Measurements from ENCODE around the gene YY1AP1. TPM values are rescaled to one million over a fixed set of nuclear protein-coding genes. Genes with fewer than 3 reads are reported as not detected.
"Not testable (repeated sequence)": the region's sequence is repeated elsewhere in the genome, so short reads cannot be mapped to it uniquely, and the experiment has no call there.

YY1AP1 gene
- total and polyA plus RNA-seq, 10 donors, result 21.9 to 145 (median 81.7) TPM

DNA sequence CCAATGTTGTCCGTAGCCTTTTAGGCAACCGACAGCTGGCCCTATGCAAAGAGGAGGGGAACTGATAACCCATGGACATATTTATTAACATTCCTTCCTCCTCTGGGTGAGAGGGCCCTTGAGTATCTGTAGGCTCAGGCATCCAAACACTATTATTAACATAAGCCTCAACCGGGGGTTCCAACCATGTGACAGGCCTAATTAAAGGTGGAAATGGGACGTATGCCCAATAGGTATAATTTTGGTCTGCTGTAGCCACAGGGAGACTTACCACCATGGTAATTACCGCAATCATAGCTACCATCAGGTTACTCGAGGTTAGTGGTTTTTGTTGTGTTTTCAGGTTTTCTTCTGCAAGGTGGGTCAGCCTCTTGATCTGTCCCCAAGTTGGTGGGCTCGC, 5.6 kb upstream of the YY1AP1 start:
- H3K36me3 ChIP-seq, result peaks cover 0 to 29% (median 9%) of the 10 kb centered on the region in 6 donors
- H3K27ac ChIP-seq, result no peak overlapping the region
- DNase-seq, result no peak
- intact Hi-C loops (cut with DNase I; ENCODE audit: low total_unique reads), result no loop called here
- H3K4me3 ChIP-seq, result no peak overlapping the region
- WGBS, 5 donors, result 89 to 92% (median 89%) methylated on average over 7 of the region's 7 CpGs
- no peaks in the 10 kb centered on the region for H3K27me3 ChIP-seq (replicated peaks in 1 of 7)
- H3K4me1 ChIP-seq, result peaks cover 4 to 76% (median 36%) of the 10 kb centered on the region in 6 donors
- H3K9me3 ChIP-seq, result peaks cover 0 to 6% (median 0%) of the 10 kb centered on the region in 8 donors
- TF ChIP-seq POLR2AphosphoS5 (IDR thresholded peaks at IDR 0.05) (no peak), POLR2A (IDR thresholded peaks at IDR 0.05) (no peak)
- TF ChIP-seq, protein P1, sequence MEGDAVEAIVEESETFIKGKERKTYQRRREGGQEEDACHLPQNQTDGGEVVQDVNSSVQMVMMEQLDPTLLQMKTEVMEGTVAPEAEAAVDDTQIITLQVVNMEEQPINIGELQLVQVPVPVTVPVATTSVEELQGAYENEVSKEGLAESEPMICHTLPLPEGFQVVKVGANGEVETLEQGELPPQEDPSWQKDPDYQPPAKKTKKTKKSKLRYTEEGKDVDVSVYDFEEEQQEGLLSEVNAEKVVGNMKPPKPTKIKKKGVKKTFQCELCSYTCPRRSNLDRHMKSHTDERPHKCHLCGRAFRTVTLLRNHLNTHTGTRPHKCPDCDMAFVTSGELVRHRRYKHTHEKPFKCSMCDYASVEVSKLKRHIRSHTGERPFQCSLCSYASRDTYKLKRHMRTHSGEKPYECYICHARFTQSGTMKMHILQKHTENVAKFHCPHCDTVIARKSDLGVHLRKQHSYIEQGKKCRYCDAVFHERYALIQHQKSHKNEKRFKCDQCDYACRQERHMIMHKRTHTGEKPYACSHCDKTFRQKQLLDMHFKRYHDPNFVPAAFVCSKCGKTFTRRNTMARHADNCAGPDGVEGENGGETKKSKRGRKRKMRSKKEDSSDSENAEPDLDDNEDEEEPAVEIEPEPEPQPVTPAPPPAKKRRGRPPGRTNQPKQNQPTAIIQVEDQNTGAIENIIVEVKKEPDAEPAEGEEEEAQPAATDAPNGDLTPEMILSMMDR (IDR thresholded peaks at IDR 0.05 in 8 of 11, conservative IDR thresholded peaks at IDR 0.05 in 3 of 11), result no peak

DNA sequence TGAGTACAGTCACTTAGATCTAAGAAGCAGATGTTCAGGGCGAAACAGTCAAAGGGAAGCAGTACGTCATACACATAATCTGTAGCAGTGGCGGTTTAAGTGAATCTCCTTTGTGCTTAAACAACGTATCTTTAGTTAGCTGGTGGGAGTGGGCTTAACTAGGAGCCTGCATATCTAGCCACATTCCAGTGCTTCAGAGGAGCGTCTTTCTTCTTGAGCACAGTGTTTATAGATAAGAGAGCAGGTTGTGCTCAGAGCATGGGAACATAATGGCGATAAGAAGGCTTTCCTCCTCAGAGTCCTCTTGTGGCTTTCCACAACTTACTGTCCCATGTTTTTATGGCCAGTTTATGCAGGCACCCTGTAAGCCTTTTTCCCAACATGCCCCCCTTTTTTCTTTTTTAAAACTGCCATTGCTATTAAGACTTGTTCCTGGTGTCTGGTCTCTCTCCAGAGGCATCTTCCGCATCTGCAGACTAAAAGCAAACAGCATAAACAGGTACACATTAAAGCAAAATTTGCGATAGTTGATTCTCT, 3.5 kb upstream of the YY1AP1 start:
- Histone ChIP-seq H3K27ac (no peak overlapping the region), H3K4me3 (no peak overlapping the region), H3K36me3 (peaks cover 0 to 29% (median 9%) of the 10 kb centered on the region in 6 donors), H3K27me3 (replicated peaks in 1 of 7) (no peaks in the 10 kb centered on the region), H3K4me1 (peaks cover 4 to 76% (median 36%) of the 10 kb centered on the region in 6 donors), H3K9me3 (peaks cover 0 to 6% (median 0%) of the 10 kb centered on the region in 8 donors)
- TF ChIP-seq, protein P1 (IDR thresholded peaks at IDR 0.05 in 8 of 11, conservative IDR thresholded peaks at IDR 0.05 in 3 of 11), result no peak
- no peak for TF ChIP-seq POLR2A (IDR thresholded peaks at IDR 0.05)
- TF ChIP-seq POLR2AphosphoS5 (IDR thresholded peaks at IDR 0.05), result no peak
- no peak for DNase-seq
- intact Hi-C loops (cut with DNase I; ENCODE audit: low total_unique reads), result no loop called here
- 91 to 98% (median 98%) methylated on average over 8 of the region's 8 CpGs for WGBS, 5 donors

DNA sequence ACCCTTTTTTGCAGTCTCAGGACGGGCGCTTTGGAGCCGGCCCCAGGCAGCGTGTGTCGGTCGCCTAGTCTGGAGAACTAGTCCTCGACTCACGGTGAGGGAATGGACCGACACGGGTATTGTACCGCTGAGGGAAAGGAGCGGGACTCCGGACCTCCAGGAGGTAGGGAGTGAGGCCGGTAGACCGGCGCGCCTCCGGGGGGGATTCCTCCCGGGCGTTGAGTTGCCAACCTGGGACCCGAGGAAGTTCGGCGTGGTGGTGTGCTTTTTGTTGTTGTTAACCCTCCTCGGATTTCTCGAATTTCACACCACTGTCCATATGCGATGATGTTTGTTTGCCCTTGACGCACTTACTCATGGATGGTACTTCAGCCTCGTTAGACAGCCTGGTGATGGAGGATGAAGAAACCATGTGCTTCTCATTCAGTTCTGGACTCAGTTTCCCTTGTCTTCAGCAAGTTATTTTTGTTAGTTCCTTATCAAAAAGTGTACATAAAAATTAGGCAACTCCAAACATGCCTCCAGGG, 570 bp upstream of the YY1AP1 start, which contains the start of gene DAP3:
DAP3 (plus strand) TSS at position 11 of the 527 bp plus-strand sequence. CDS start 20,689 bp downstream, outside the sequence.
- 0 to 1% (median 0%) methylated on average over 10 to 28 of the region's 28 CpGs for WGBS, 5 donors
- not testable (repeated sequence) for DNase-seq
- H3K36me3 ChIP-seq, result peaks cover 0 to 34% (median 9%) of the 10 kb centered on the region in 6 donors

DNA sequence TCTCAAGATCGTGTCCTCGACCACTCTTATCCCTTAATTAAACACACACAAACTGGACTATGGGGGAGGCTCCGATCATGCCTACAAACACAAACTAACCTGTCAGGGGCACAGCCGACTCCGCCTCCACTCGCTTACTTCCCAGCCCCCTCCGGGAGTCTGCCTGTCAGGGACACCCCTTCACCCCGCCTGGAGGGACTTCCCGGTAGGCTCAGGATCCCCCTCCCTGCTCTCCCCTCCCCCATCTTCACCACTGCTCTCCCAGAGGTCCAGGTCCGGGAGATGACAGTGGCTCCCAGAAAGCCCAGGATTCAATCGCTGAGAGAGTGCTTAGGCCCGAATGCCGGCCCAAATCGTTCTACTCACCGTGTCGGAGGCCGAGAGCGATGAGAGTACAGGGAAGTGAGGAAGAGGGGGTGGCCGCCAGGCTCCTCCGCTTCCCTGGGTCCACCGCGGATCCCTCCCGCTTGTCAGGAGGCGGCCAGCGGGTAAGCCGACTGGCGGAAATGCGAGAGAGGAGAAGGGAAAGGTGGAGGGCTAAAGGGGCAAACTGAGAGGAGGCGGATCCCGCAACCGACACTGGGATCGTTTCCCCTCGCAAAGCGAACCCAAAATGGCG, 760 bp downstream of the YY1AP1 start:
- H3K36me3 ChIP-seq, result peaks cover 0 to 34% (median 8%) of the 10 kb centered on the region in 6 donors
- DNase-seq; H3K27me3 ChIP-seq (replicated peaks in 1 of 7); intact Hi-C loops (cut with DNase I; ENCODE audit: low total_unique reads); H3K9me3 ChIP-seq: not testable (repeated sequence)
- peaks cover 14 to 77% (median 59%) of the 10 kb centered on the region in 6 donors for H3K4me1 ChIP-seq
- H3K27ac ChIP-seq, result peak overlapping the region; percentile 94 to 100 (median 98)
- H3K4me3 ChIP-seq, result peak overlapping the region; percentile 72 to 100 (median 94)
- WGBS, 5 donors, result 0 to 1% (median 0%) methylated on average over 25 to 28 of the region's 35 CpGs

More for the DNA sequence above, 570 bp upstream of the YY1AP1 start, which contains the start of gene DAP3:
- Histone ChIP-seq H3K4me1 (peaks cover 13 to 77% (median 54%) of the 10 kb centered on the region in 6 donors), H3K27ac (peak within 1 kb of the TSS; percentile 94 to 100 (median 98)), H3K4me3 (peak within 1 kb of the TSS; percentile 72 to 100 (median 94))
- H3K27me3 ChIP-seq (replicated peaks in 1 of 7); H3K9me3 ChIP-seq; intact Hi-C loops (cut with DNase I; ENCODE audit: low total_unique reads): not testable (repeated sequence)
- peak in 1 of 3 donors; percentile 77 for TF ChIP-seq POLR2AphosphoS5 (IDR thresholded peaks at IDR 0.05)
- peak in 1 of 3 donors; percentile 39 for TF ChIP-seq POLR2A (IDR thresholded peaks at IDR 0.05)

DNA sequence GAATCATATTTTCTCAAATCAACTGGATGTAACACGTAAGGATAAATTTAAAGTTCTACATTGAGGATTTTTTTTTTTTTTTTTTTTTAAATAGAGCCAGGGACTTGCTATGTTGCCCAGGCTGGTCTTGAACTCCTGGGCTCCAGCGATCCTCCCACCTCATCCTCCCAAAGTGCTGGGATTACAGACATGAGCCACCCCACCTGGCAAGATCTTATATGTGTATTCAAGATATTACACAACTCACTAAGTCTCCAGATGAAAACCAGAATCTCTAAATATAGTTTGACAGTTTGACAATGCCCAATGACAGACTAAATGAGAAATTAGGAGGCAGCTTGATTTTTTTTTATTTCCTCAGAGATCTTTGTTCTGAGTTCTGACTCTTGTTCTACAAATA, 6.8 kb downstream of the YY1AP1 start:
- no peaks in the 10 kb centered on the region for H3K9me3 ChIP-seq
- DNase-seq, result no peak
- no peak overlapping the region for H3K27ac ChIP-seq
- H3K4me3 ChIP-seq, result no peak overlapping the region
- H3K4me1 ChIP-seq, result peaks cover 11 to 71% (median 46%) of the 10 kb centered on the region in 6 donors
- intact Hi-C loops (cut with DNase I; ENCODE audit: low total_unique reads), result no loop called here
- H3K27me3 ChIP-seq (replicated peaks in 1 of 7), result no peaks in the 10 kb centered on the region
- WGBS, 5 donors, result 88 to 99% (median 95%) methylated on average over 2 of the region's 2 CpGs
- TF ChIP-seq, protein P1 (IDR thresholded peaks at IDR 0.05 in 8 of 11, conservative IDR thresholded peaks at IDR 0.05 in 3 of 11), result no peak
- TF ChIP-seq POLR2AphosphoS5 (IDR thresholded peaks at IDR 0.05) (no peak), POLR2A (IDR thresholded peaks at IDR 0.05) (no peak)
- H3K36me3 ChIP-seq, result peaks cover 4 to 67% (median 38%) of the 10 kb centered on the region in 6 donors

Measured in spleen (tissue), 11 donors.